ENCODE measurements around the gene HDGFL3.

Gene HDGFL3

GRCh38 chr15:83111149-83111548, 96.5 kb downstream of the HDGFL3 start:
- no peak for TF ChIP-seq CTCF (conservative IDR thresholded peaks at IDR 0.05; ENCODE audit: low read length)
- no peak for DNase-seq (ENCODE audit: low read depth)
- H3K4me3 ChIP-seq (ENCODE audit: low read length) = no peak overlapping the region

GRCh38 chr15:83110381-83110780, 97.2 kb downstream of the HDGFL3 start:
- H3K4me3 ChIP-seq (ENCODE audit: low read length) = no peak overlapping the region
- no peak for DNase-seq (ENCODE audit: low read depth)
- TF ChIP-seq CTCF (conservative IDR thresholded peaks at IDR 0.05; ENCODE audit: low read length) = no peak

GRCh38 chr15:83109532-83109931, 98.1 kb downstream of the HDGFL3 start:
- no peak for TF ChIP-seq CTCF (conservative IDR thresholded peaks at IDR 0.05; ENCODE audit: low read length)
- H3K4me3 ChIP-seq (ENCODE audit: low read length) = no peak overlapping the region
- DNase-seq (ENCODE audit: low read depth) = no peak

- no peak overlapping the region for H3K4me3 ChIP-seq (ENCODE audit: low read length)
- DNase-seq (ENCODE audit: low read depth) = peak; percentile 41
- no peak for TF ChIP-seq CTCF (conservative IDR thresholded peaks at IDR 0.05; ENCODE audit: low read length)
Measured at GRCh38 chr15:83108266-83109219, 99.1 kb downstream of the HDGFL3 start.

- TF ChIP-seq CTCF (conservative IDR thresholded peaks at IDR 0.05; ENCODE audit: low read length) = no peak
- peak overlapping the region; percentile 43 for H3K4me3 ChIP-seq (ENCODE audit: low read length)
- DNase-seq (ENCODE audit: low read depth) = no peak
Measured at GRCh38 chr15:83107841-83108181, 99.8 kb downstream of the HDGFL3 start.

GRCh38 chr15:83106994-83107840, 100.4 kb downstream of the HDGFL3 start, which contains the start of gene TM6SF1:
Gene TM6SF1 (plus strand): TSS chr15:83107645. CDS start chr15:83107681, 36 bp downstream.
- DNase-seq (ENCODE audit: low read depth) = no peak
- peak within 1 kb of the TSS; percentile 43 for H3K4me3 ChIP-seq (ENCODE audit: low read length)
- TF ChIP-seq CTCF (conservative IDR thresholded peaks at IDR 0.05; ENCODE audit: low read length) = no peak
